KBM-7 (cell line): ENCODE data around the gene STRA6.
"Not testable (repeated sequence)": the region's sequence is repeated elsewhere in the genome, so short reads cannot be mapped to it uniquely, and the experiment has no call there.

Experiments
- DNase-seq: peaks from one replicate; pipeline ENCODE4 v3.0.0-alpha.2; 2015
- in situ Hi-C: fragments of 300-500 bp; cut with MboI; formaldehyde crosslinking; loops from 2 replicates; pipeline ENCODE4 v1.14.3; 2020; ENCODE audit warnings: low sequenced_read_pairs, low pct_unique_long_range_greater_than_20kb, mixed read lengths

The STRA6 gene

DNA sequence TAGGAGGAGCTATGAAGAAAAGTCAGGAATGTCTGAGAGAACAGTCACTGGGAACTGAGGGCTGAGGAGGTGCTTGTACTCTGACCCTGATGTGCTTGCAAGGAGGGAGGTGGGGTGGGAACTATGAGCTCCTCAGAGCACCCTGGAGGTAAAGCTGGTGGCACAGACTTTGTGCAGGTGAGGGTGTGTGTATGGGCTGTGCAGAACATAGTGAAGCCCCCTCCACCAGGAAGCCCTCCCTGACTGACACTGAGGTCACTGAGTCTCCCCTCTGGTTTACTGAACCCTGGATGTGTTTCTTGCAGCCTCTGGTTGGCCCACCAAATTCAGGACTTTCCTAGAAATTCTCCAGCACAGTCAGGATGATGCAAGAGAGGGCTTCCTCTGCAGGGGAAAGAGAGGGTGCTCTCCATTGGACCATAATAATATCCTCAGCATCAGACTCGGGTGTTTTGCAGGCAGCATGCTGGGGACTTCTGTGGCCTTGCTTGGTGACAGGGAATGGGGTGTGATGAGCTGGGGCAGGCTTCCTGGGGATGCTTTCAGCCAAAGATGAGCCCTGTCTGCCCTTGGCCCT, 30.5 kb downstream of the STRA6 start:
- in situ Hi-C loops: no loop called here
- no peak for DNase-seq

DNA sequence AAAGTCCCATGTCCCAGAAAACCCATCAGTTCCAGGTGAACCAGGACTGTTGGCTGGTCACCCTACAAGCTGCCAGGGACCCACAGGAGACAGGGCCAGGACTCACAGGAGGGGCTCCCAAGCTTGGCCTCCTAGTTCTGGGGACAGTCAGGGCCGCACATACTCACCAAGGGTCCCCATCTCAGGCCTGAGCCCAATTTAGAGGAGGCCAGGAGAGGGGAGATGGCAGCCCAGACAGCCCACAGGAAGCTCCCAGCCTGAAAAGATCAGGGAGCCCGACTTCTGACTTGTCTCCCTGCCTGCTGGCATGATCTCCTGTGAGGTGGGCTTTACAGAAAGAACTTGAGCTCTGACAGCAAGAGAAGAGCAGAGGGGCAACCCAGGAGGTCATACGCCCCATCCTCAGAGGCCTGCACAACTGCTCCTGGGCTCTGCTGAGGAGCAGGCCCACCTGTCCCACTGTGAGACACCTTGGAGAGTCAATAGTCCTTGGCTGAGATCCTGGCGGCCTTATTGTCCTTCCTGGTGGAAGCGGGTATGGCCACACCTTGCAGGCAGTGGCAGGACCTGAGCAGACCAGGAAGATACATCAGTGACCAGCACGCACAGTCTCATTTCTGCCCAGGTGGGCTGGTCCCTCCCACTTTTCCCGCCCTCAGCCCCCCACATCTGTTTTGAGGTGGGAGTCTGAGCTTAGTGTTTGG, 31.6 kb downstream of the STRA6 start:
- in situ Hi-C loops: no loop called here
- no peak for DNase-seq

DNA sequence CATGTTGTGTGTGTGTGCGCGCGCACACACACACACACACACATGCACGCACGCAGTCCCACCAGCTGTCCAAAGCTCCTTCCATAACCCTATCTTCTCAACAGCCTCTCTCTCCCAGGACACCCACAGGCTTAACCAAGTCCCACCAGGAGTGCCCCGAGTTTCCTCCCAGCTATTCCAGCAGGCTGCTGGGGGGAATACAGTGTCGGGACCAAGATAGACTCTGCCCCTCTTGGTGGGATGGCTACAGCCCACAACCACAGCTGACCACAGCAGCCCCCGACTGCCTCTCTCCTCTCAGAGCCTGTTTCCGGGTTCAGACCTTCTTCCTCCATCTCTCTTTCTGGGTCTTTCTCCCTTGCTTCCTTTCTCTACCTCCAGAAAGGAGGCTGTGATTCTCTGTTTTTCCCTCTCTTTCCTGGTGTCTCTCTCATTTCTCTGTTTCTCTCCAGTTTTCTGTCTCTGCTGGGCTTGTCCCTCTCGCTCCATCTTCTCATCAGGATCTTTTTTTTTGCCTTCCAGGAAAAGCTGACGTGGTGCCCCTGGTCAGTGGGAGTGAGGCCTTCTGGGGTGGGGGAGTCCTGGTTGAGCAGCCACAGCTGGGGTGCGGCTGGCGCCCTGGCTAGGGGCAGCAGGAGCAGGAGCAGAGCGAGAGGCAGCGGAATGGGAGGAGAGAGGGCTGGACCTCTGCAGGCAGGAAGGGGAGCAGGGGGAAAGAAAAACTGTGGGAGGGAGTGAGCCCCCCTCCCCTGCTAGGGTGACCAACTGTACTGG, 32.3 kb downstream of the STRA6 start:
- no peak for DNase-seq
- in situ Hi-C loops: no loop called here

- in situ Hi-C loops: no loop called here
These were observed 33.9 kb downstream of the STRA6 start for GRCh38 chr15:74168711-74169126.

DNA sequence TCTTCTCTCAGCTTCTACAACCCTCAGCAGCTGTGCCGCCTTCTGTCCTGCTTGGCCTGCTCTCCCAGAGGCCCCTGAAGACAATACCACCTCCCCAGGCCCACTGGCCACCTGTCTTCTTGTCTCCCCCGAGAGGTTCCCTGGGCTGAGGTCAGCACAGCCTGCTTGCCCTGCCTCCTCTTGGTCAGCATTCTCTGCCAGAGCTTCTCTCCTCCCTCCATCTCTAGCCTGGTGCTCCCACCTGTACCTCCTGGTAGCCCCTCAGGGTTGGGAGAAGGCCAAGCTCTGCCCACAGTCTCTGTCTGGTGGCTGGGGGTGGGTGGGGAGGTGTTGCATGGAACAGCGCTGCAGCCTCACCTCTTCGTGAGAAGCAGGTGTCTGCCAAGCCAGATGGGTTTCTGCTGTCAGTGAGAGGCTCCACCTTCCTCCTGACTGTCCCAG, 34.7 kb downstream of the STRA6 start:
- DNase-seq: no peak

More at GRCh38 chr15:74168711-74169126, 33.9 kb downstream of the STRA6 start:
- DNase-seq: no peak

DNA sequence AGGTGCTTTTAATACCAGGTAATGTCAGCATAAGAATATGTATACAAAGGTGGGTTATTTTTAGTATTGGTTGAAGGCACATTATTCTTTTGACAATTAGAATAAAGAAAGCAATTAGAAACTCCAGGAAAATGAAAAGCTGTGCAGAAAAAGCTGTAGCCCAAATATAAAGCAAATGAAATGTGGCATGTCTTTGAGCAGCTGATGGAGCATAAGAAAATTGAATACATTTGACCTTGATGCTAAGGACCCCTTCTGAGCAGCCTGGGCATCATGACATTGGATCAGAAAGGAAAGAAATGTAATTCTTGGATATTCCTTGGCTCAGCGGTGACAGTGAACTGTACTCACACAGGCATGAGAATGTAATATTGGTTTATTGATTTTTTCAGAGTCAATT, 37.1 kb downstream of the STRA6 start:
- in situ Hi-C loops: no loop called here

More for the DNA sequence above, 34.7 kb downstream of the STRA6 start:
- in situ Hi-C loops: no loop called here

GRCh38 chr15:74162195-74162536, 40.4 kb downstream of the STRA6 start:
- in situ Hi-C loops, DNase-seq: not testable (repeated sequence)

More for the DNA sequence above, 37.1 kb downstream of the STRA6 start:
- DNase-seq: no peak

DNA sequence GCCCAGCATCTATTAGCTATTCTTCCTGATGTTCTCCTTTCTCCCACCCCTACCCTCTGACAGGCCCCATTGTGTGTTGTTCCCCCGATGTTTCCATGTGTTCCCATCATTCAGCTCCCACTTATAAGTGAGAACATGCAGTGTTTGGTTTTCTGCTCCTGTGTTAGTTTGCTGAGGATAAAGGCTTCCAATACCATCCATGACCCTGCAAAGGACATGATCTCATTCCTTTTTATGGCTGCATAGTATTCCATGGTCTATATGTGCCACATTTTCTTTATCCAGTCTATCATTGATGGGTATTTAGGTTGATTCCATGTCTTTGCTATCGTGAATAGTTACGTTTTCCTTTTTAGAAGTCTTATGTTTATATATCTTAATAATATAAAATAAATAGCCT, 42.2 kb downstream of the STRA6 start:
- DNase-seq, in situ Hi-C loops: not testable (repeated sequence)

GRCh38 chr15:74159773-74160172, 42.8 kb downstream of the STRA6 start:
- in situ Hi-C loops: no loop called here
- no peak for DNase-seq

DNA sequence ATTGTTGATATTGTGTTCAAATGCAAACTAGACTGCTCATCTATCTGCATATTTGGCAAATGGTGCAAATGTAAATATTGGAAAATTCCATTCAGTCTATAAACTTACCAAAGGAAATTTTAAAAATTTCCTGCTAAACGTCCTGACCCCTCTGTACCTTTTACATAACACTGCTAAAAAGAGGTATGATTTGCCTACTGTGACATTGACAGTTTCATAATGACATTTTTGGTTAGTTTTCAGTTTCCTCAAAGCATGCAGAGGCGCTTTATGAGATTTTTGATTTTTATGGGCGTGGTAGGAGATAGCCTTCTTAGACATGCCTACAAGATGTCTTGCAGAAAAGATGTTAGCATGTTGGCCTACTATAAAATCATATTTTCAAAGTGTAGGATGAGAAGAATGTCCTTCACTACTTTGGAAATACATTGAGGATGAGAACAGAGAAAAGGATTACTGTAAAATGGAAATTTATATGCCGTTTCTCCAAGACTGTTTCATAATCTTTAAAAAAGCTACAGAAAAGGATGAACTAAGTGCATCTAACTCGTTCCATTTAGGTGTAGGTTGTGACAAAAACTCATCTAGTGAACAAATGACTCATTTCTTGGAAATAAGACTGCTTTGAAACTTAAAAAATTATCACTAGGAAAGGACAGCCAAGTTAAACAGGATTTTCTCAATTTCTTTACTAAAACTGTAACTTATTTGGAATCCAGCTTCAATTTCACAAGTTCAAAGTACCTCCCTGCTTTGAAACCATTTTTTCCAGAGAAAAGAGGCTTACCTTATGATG, 43.5 kb downstream of the STRA6 start:
- in situ Hi-C loops: no loop called here

GRCh38 chr15:74157868-74158827, 44.4 kb downstream of the STRA6 start:
- no peak for DNase-seq
- in situ Hi-C loops: no loop called here

More for the DNA sequence above, 43.5 kb downstream of the STRA6 start:
- DNase-seq: no peak

DNA sequence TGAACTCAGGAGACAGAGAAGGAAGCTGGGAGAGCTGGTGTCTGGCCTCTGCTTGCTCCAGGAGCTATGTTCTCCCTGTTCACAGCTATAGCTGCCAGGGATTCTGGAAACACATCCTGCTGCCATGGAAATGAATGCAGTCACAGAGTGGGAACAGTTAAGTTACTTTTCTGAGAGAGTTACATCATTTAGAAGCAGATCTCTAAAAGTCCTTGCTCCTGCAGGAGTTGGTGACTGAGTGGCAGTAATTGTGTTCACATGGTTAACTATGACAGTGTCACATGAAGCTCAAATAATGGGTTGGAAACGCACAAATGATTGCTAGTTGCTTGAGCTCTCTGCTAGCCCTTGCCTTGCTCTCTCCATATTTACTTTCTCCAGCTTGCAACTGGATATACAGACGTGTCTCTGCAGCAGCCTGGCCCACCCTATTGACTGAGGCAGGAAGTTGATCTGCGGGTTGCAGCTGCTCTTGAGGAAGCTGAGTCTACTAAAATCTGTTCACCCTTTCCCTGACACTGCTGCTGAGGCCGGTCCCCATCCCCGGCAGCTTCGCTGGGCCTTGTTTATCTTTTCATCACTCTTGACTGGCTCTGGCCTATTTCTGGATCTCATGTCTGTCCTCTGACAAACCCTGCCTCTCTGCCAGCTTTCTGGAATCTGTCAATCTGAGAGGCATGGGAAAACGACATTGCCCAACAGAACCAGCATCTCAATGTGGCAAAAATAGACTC, 45.7 kb downstream of the STRA6 start:
- in situ Hi-C loops: no loop called here
- DNase-seq: no peak

GRCh38 chr15:74155766-74156417, 46.7 kb downstream of the STRA6 start:
- in situ Hi-C loops: no loop called here
- DNase-seq: no peak

DNA sequence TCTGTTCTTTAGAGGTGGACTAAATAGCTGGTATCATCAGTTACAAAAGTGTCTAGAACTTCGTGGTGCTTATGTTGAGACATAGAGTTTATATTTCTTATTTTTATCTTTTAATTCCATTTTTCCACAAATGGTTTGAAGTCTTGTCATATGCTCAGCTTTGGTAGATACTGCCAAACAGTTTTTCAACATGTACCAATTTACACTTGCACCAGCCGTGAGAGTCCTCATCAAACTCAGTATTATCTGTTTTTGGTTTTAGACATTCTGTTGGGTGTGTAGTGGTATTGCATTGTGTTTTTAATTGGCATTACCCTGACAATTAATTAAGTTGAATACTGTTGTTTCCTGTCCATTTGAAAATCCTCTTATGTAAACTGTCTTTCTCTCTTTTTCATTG, 55.5 kb downstream of the STRA6 start:
- in situ Hi-C loops: loop anchor here (25.0 kb wide), 2 partner anchors 165 to 1460 kb away; partner anchors contain the start of genes BBS4 and HIGD2B
- DNase-seq: no peak

DNA sequence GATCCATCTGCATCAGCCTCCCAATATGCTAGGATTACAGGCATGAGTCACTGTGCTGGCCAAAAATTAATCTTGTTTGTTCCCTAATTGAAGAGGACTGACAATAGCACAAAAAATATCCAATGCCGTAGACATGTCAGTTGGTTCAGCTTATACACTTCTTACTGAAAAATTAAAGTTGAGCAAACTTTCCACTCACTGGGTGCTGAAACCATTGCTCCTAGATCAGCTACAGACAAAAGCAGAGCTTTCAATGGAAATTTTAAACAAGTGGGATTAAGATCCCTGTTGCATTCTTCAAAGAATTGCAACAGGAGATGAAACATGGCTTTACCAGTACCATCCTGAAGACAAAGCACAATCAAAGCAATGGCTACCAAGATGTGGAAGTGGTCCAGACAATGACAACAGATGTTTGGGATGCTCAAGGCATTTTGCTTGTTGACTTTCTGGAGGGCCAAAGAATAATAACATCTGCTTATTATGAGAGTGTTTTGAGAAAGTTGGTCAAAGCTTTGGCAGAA, 56.2 kb downstream of the STRA6 start:
- no peak for DNase-seq
- in situ Hi-C loops: loop anchor here (25.0 kb wide), 2 partner anchors 166 to 1459 kb away; partner anchors contain the start of genes BBS4 and HIGD2B

- in situ Hi-C loops: loop anchor here (25.0 kb wide), 2 partner anchors 168 to 1457 kb away; partner anchors contain the start of genes BBS4 and HIGD2B
- no peak for DNase-seq
These were observed 58.3 kb downstream of the STRA6 start for GRCh38 chr15:74144153-74144775.
